Fibroblast of pulmonary artery (primary cell): ENCODE measurements around the gene PCBD2.
"Not testable (repeated sequence)": the region's sequence is repeated elsewhere in the genome, so short reads cannot be mapped to it uniquely, and the experiment has no call there.

Experiments used
- DNase-seq: peaks from one replicate; pipeline ENCODE4 v3.0.0-alpha.2; 2010; ENCODE audit warnings: low read depth
- H3K4me3 ChIP-seq: replicated peaks from 2 replicates; pipeline ENCODE4 v1.5.1; 2011; ENCODE audit warnings: low read depth, mild to moderate bottlenecking, control low read depth, low read length, moderate library complexity
- TF ChIP-seq, protein P1 (sequence below): IDR thresholded peaks from 2 replicates; pipeline ENCODE4 v1.5.1; 2011; ENCODE audit warnings: mild to moderate bottlenecking, control low read depth, low read length, inconsistent platforms; ENCODE audit errors: missing control alignments

The PCBD2 gene

DNA sequence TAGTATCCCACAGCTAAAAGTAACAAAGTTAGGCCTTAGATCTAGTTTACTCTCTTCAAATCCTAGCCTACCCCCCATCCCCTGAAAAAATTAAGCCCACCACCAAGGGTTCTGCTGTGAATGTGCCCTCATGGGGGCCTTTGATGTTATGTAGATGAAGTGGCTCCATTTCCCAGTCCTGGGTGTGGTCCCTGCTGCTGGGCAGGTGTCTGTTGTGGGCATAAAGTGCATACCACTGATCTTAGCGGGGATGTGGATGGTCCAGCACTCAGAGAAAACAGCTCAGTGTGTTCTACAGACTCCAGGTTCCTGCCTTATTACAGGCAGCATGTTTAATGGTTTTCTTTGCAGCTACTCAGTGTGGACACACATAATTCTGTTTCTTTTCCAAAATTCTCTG, 1.9 kb downstream of the PCBD2 start:
- H3K4me3 ChIP-seq: no peak overlapping the region
- TF ChIP-seq, protein P1, sequence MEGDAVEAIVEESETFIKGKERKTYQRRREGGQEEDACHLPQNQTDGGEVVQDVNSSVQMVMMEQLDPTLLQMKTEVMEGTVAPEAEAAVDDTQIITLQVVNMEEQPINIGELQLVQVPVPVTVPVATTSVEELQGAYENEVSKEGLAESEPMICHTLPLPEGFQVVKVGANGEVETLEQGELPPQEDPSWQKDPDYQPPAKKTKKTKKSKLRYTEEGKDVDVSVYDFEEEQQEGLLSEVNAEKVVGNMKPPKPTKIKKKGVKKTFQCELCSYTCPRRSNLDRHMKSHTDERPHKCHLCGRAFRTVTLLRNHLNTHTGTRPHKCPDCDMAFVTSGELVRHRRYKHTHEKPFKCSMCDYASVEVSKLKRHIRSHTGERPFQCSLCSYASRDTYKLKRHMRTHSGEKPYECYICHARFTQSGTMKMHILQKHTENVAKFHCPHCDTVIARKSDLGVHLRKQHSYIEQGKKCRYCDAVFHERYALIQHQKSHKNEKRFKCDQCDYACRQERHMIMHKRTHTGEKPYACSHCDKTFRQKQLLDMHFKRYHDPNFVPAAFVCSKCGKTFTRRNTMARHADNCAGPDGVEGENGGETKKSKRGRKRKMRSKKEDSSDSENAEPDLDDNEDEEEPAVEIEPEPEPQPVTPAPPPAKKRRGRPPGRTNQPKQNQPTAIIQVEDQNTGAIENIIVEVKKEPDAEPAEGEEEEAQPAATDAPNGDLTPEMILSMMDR: no peak
- DNase-seq: no peak

DNA sequence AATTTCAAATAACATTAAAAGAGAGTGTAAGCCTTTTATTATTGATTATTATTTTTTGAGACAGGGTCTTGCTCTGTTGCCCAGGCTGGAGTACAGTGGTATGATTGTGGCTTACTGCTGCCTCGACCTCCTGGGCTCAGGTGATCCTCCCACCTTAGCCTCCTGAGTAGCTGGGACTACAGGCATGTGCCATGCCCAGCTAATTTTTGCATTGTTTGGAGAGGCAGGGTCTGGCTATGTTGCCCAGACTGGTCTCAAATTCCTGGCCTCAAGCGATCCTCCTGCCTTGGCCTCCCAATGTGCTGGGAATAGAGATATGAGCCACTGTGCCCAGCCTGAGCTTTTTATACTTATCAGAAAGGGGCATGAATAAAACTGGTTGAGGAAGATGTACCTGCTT, 5.8 kb downstream of the PCBD2 start:
- not testable (repeated sequence) for DNase-seq, H3K4me3 ChIP-seq

DNA sequence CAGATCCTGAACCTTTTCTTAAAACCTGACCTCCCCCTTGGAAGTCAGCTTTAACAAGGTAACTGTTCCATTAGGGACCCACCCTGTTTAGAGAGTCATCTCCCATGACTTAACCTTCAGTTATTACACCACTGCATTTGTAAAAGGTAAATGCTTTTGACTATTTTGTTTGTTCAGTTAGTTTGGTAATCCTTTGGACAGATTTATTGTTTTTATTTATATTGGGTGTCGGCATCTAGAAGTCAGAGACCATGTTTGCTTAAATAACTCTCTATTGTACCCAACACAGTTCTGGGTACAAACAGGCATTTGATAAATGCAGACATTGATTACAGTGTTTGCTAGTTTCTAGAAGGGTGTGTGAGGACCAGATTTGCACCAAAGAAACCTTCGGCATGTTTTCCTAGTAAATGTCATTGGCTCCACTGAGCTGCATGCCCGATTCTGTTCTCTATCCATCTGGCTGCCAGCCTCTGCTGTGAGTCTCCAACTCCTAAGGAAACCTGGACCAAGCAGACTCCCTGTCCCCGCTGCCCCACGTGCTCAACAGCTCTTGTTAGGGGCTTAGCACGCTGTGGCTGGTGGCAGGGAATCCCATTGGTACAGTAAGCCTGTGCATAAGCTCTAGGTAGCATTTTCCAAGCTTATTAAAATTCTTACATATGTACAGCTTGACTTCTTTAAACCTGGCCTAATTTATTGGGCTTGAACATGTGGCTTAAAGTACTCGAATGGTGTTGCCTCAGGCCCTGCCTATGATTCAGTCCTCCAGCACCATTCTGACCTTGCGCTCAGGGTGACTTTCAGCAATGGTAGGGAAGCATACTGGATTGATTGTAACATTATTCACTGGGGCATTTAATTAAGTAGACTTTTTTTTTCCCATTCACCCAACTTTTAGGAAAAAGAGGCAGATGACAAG, 6.6 kb downstream of the PCBD2 start:
- no peak overlapping the region for H3K4me3 ChIP-seq
- TF ChIP-seq, protein P1: no peak
- no peak for DNase-seq

DNA sequence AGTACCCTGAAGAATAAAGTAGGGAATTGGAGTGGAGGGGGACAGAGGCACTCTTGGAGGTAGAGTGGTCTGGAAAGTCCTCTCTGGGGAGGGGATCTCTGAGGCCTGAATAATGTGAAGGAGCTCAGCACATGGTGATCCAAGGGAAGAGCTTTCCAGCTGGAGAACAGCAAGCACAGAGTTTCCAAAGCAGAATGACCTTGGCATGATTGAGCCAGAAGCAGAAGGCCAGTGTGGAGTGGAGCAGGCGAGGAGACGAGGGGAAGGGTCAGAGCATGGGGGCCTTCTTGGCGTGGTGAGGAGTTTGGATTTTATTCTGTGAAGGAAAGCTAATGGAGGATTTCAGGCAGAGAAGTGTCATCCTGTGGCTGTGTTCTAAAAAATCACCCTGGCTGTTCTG, 8.3 kb downstream of the PCBD2 start:
- TF ChIP-seq, protein P1: no peak
- H3K4me3 ChIP-seq: no peak overlapping the region
- DNase-seq: no peak

DNA sequence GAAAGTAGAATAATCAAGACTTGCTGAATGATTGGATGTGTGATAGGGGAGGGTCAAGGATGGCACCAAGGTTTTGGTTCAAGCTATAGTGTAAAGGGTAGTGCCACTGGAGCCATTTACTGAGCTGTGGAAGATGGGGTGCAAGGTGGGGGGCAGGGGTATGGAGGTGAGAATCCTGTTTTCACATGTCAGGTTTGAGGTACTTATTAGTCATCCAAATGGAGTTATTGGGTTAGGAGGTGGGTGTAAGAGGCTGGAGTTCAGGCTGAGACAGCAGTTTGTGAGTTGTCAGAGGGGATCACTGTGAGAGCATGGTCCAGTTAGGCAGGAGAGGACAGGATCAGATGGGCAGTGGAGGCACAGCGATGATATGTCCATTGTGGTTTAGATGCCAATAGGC, 8.9 kb downstream of the PCBD2 start:
- TF ChIP-seq, protein P1: no peak
- no peak overlapping the region for H3K4me3 ChIP-seq
- DNase-seq: no peak

DNA sequence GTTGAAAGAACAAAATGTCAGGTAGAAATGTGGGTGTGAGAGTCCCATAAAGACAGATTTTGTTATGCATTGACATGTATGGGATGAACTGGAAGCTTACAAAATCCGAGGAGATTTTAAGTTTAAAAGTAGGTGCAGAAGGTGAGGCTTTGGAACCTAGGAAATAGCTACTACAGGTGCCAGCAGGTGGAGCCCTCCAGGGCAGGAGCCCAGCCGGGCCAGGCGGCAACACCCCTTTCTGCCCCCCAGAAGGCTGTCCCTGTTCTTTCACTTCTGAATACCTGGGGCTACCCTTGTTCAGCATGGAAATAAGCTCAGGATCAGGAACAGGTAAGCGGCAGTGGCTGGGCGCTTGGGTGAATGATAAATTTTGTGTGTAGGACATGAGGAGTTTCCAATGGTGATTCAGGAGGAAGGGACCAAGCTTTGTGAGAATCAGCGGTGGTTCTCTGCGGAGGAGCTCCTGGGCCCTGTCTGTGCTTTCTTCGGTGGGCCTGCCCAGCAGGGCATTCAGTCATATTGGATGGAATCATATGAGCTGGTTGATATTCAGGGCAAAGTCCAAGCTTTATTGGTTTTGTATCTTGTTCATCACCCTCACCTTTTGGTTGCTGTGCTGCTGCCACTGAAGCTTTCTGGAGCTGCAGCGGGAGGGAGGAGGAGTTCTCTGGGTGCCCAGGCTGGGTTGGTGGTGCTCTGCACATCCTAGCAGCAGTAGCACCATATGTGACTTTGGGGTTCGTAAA, 12.3 kb downstream of the PCBD2 start:
- H3K4me3 ChIP-seq: no peak overlapping the region
- TF ChIP-seq, protein P1: peak; percentile 20
- no peak for DNase-seq

DNA sequence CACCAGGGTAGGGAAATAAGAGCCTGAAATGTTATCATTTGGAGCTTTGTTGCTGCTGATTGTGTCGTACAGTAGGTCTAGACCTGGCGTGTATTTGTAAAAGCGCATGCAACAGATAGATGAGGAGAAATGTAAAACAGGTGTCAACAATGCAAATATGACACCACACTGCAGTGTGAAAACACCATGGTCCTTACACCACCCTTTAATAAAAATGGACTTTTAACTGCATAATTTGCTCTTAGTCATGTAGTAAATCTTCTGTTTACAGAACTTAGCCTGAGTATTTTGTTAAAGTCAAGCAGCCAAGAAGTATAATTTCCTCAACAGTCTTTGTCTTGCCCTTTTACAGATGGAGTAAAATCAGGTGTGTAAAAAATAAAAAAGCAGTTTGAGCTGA, 13.9 kb downstream of the PCBD2 start:
- no peak for DNase-seq
- TF ChIP-seq, protein P1: no peak
- H3K4me3 ChIP-seq: no peak overlapping the region
